ENCODE data around the gene ARL3.
"Not testable (repeated sequence)": the region's sequence is repeated elsewhere in the genome, so short reads cannot be mapped to it uniquely, and the experiment has no call there.

The ARL3 gene, protein sequence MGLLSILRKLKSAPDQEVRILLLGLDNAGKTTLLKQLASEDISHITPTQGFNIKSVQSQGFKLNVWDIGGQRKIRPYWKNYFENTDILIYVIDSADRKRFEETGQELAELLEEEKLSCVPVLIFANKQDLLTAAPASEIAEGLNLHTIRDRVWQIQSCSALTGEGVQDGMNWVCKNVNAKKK

GRCh38 chr10:102713814-102714620 is at the start of gene ARL3:
TSS of gene ARL3 (minus strand) at chr10:102714397. CDS start at chr10:102714275, 122 bp downstream.
- Mint-ChIP-seq H3K27ac (peak within 1 kb of the TSS; percentile 88), H3K4me1 (ENCODE audit: low read depth) (peaks cover 46% of the 10 kb centered on the region), H3K4me3 (peak within 1 kb of the TSS; percentile 91), H3K9me3 (ENCODE audit: low read depth) (no peaks in the 10 kb centered on the region), H3K36me3 (peaks cover 2% of the 10 kb centered on the region), H3K27me3 (no peaks in the 10 kb centered on the region)

GRCh38 chr10:102763037-102763607 is 48.9 kb upstream of the ARL3 start:
- no peak overlapping the region for H3K4me3 Mint-ChIP-seq
- H3K27me3 Mint-ChIP-seq, result no peaks in the 10 kb centered on the region
- H3K4me1 Mint-ChIP-seq (ENCODE audit: low read depth), result peaks cover 44% of the 10 kb centered on the region
- no peak overlapping the region for H3K27ac Mint-ChIP-seq
- no peaks in the 10 kb centered on the region for H3K9me3 Mint-ChIP-seq (ENCODE audit: low read depth)
- peaks cover 15% of the 10 kb centered on the region for H3K36me3 Mint-ChIP-seq

- H3K4me1 Mint-ChIP-seq (ENCODE audit: low read depth), result peaks cover 39% of the 10 kb centered on the region
- no peaks in the 10 kb centered on the region for H3K27me3 Mint-ChIP-seq
- no peak overlapping the region for H3K27ac Mint-ChIP-seq
- H3K9me3 Mint-ChIP-seq (ENCODE audit: low read depth), result no peaks in the 10 kb centered on the region
- peaks cover 15% of the 10 kb centered on the region for H3K36me3 Mint-ChIP-seq
- H3K4me3 Mint-ChIP-seq, result no peak overlapping the region
Observed at GRCh38 chr10:102762401-102763015, 48.3 kb upstream of the ARL3 start.

DNA sequence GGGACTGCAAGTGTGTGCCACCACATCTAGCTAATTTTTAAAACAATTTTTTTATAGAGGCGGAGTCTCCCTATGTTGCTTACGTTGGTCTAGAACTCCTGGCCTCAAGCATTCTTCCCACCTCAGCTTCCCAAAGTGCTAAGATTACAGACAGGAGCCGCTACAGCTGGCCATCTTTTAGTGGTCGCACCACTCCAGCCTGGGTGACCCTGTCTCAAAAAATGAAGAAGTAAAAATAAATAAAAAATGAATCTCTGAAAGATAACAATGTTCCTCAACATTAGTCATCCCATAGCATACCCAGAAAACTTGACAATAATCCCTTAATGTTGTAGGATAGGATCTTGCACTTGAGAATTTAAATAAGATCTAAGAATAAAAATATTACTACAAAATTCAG is 47.8 kb upstream of the ARL3 start:
- Mint-ChIP-seq H3K27ac (no peak overlapping the region), H3K9me3 (ENCODE audit: low read depth) (no peaks in the 10 kb centered on the region), H3K27me3 (no peaks in the 10 kb centered on the region), H3K4me1 (ENCODE audit: low read depth) (peaks cover 38% of the 10 kb centered on the region), H3K36me3 (peaks cover 15% of the 10 kb centered on the region), H3K4me3 (no peak overlapping the region)

DNA sequence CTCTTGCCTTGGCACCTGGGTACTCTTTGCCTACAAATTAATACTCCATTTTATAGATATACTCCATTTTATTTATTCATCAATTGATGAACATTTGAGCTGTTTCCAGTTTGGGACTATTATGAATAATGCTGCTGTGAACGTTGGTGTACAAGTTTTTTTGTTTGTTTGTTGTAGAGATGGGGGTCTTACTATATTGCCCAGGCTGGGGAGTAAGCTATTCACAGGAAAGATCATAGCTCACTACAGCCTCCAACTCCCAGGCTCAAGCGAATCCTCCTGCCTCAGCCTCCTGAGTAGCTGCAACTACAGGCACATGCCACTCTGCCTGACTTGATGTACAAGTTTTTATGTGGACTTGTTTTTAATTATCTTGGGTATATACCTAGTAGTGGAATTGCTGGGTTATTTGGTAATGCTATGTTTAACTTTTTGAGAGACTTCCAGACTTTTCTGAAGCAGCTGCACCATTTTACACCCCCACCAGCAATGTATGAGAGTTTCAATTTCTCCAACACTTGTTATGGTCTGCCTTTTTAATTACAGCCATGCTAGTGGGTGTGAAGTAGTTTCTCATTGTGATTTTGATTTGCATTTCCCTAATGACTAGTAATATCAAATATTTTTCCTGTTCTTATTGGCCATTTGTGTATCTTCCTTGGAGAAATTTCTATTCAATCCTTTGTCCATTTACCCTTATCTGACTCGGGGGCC is 45.5 kb upstream of the ARL3 start:
- H3K4me1 Mint-ChIP-seq (ENCODE audit: low read depth), result peaks cover 28% of the 10 kb centered on the region
- no peak overlapping the region for H3K27ac Mint-ChIP-seq
- peaks cover 10% of the 10 kb centered on the region for H3K36me3 Mint-ChIP-seq
- no peaks in the 10 kb centered on the region for H3K9me3 Mint-ChIP-seq (ENCODE audit: low read depth)
- H3K4me3 Mint-ChIP-seq, result no peak overlapping the region
- no peaks in the 10 kb centered on the region for H3K27me3 Mint-ChIP-seq

GRCh38 chr10:102758933-102759262 is 44.7 kb upstream of the ARL3 start:
- peaks cover 24% of the 10 kb centered on the region for H3K4me1 Mint-ChIP-seq (ENCODE audit: low read depth)
- H3K4me3 Mint-ChIP-seq; H3K9me3 Mint-ChIP-seq (ENCODE audit: low read depth); H3K27me3 Mint-ChIP-seq; H3K27ac Mint-ChIP-seq; H3K36me3 Mint-ChIP-seq: not testable (repeated sequence)

- Mint-ChIP-seq H3K4me3 (no peak overlapping the region), H3K27ac (peak overlapping the region; percentile 51), H3K27me3 (no peaks in the 10 kb centered on the region), H3K36me3 (peaks cover 10% of the 10 kb centered on the region), H3K9me3 (ENCODE audit: low read depth) (no peaks in the 10 kb centered on the region), H3K4me1 (ENCODE audit: low read depth) (peaks cover 29% of the 10 kb centered on the region)
Observed at GRCh38 chr10:102758240-102758932, 44.2 kb upstream of the ARL3 start.

DNA sequence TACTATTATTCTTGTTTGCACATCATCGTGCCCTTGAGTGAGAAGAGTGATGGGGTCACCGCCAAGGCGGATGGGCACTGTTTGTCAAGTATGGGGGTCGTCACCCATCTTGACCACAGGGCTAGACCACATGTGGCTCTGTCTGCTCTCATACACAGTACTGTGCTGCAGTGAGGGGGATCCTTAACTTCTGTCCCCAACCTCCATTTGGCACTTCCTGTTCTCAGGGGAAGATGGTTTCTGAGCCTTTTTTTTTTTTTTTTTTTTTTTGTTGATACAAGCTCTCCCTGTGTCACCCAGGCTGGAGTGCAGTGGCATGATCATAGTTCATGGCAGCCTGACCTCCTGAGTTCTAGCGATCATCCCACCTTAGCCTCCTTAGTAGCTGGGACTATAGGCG is 43.1 kb upstream of the ARL3 start:
- peaks cover 38% of the 10 kb centered on the region for H3K4me1 Mint-ChIP-seq (ENCODE audit: low read depth)
- peaks cover 8% of the 10 kb centered on the region for H3K36me3 Mint-ChIP-seq
- H3K27ac Mint-ChIP-seq, result no peak overlapping the region
- H3K27me3 Mint-ChIP-seq, result no peaks in the 10 kb centered on the region
- H3K9me3 Mint-ChIP-seq (ENCODE audit: low read depth), result no peaks in the 10 kb centered on the region
- H3K4me3 Mint-ChIP-seq, result no peak overlapping the region

DNA sequence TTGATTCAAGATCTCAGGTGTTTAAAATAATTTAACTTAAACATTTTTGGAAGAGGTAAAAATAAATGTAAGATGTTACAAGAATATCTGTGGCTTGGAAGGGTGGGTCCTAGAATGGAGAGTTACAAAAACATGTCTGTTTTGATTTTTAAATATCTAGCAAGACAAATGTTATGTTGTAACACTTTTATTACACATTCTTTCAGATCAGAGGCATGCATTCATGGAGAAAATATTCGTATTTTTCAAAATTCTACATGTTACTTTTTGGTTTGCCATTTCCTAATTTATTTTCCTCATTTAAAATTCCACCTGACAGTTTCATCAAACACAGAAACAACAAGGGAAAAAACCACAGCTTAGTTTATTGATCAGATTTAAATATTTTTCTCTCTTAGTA is 39.5 kb upstream of the ARL3 start:
- Mint-ChIP-seq H3K27me3 (no peaks in the 10 kb centered on the region), H3K4me1 (ENCODE audit: low read depth) (peaks cover 46% of the 10 kb centered on the region), H3K27ac (peak overlapping the region; percentile 36), H3K4me3 (no peak overlapping the region), H3K36me3 (peaks cover 3% of the 10 kb centered on the region), H3K9me3 (ENCODE audit: low read depth) (no peaks in the 10 kb centered on the region)

DNA sequence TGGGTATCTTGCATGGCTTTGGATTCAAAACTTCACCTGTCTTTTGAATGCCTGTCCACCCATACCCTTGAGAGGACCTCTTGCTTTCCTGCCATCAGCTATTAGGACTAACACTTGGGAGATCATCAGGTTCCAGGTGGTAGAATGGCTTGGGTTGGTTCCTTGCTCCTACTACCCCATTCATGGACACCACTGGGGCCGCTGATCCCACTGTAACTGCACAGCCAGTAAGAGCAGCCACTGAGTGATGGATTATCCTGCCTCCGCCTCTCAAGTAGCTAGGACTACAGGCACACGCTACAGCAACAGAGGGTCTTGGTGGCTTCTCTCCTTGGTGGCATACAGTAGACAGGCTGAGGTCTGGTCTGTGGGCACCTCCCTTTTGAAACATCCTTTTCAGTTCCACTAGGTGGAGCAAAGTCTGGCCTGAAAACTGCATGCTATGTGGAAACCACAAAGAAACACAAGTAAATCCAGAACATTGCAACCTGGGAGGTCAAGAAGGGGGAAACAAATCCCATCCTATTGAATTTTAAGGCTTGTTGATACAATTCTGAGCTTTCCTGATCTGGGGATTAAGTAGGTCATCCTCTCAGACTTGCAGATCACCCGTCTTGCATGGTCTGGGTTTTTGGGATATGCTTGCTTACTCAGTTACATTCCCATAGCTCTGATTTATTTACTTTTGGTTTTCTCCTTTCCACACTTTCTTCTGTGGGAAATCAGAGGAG is 38.9 kb upstream of the ARL3 start:
- H3K4me1 Mint-ChIP-seq (ENCODE audit: low read depth), result peaks cover 46% of the 10 kb centered on the region
- H3K9me3 Mint-ChIP-seq (ENCODE audit: low read depth), result no peaks in the 10 kb centered on the region
- H3K27me3 Mint-ChIP-seq, result no peaks in the 10 kb centered on the region
- H3K36me3 Mint-ChIP-seq, result peaks cover 3% of the 10 kb centered on the region
- peak overlapping the region; percentile 36 for H3K27ac Mint-ChIP-seq
- H3K4me3 Mint-ChIP-seq, result no peak overlapping the region

DNA sequence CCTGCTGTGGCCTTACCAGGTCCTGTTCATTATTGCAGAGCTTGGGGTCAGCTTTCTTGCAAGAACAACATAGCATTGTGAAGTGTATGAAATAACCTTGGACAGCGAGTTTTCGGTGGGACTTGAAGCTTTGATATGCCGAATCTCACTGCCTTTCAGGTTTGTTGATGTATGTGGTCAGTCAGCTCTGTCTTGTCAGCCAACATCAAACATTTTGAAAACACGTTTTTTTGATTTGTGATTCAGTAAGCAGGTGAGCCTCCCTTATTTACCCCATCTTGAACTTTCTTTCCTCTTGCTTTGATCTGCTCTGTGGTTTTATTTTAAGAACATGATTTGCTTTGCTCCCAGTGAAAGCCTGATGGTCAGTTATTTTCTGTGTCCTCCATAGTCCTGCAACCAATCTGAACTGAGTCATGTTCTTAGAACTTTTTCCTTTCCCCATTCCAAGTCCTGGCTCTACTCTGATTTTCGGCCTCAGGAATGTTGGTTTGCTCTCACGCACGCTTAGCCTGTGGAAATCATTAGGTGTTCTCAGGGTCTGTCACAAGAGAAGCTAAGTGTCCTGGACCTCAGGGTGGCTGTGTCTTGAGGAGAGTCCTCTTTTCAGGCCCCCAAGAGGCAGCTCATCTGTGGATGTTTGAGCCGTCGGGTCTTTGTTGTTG is 38.2 kb upstream of the ARL3 start:
- peak overlapping the region; percentile 46 for H3K27ac Mint-ChIP-seq

DNA sequence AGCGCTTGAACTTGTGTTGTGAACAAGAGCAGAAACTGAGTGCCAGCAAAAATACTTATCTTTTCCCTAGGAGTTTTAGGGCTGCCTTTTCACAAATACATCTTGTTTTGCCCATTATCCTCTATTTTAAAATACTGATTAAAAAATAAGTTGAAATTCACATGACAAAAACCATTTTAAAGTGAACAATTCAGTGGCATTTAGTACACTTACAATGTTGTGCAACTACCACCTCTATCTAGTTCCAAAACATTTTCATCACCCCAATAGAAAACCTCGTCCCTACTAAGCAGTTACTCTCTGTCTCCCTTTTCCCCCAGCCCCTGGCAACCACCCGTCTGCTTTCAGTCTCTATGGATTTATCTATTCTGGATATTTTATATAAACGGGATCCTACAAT is 31.0 kb upstream of the ARL3 start:
- Mint-ChIP-seq H3K4me1 (ENCODE audit: low read depth) (peaks cover 51% of the 10 kb centered on the region), H3K27me3 (no peaks in the 10 kb centered on the region), H3K9me3 (ENCODE audit: low read depth) (no peaks in the 10 kb centered on the region), H3K4me3 (peak overlapping the region; percentile 97), H3K27ac (peak overlapping the region; percentile 37), H3K36me3 (peaks cover 3% of the 10 kb centered on the region)

More for the DNA sequence above, 38.2 kb upstream of the ARL3 start:
- H3K36me3 Mint-ChIP-seq, result peaks cover 3% of the 10 kb centered on the region
- H3K4me1 Mint-ChIP-seq (ENCODE audit: low read depth), result peaks cover 46% of the 10 kb centered on the region
- no peaks in the 10 kb centered on the region for H3K9me3 Mint-ChIP-seq (ENCODE audit: low read depth)
- no peaks in the 10 kb centered on the region for H3K27me3 Mint-ChIP-seq
- peak overlapping the region; percentile 42 for H3K4me3 Mint-ChIP-seq

DNA sequence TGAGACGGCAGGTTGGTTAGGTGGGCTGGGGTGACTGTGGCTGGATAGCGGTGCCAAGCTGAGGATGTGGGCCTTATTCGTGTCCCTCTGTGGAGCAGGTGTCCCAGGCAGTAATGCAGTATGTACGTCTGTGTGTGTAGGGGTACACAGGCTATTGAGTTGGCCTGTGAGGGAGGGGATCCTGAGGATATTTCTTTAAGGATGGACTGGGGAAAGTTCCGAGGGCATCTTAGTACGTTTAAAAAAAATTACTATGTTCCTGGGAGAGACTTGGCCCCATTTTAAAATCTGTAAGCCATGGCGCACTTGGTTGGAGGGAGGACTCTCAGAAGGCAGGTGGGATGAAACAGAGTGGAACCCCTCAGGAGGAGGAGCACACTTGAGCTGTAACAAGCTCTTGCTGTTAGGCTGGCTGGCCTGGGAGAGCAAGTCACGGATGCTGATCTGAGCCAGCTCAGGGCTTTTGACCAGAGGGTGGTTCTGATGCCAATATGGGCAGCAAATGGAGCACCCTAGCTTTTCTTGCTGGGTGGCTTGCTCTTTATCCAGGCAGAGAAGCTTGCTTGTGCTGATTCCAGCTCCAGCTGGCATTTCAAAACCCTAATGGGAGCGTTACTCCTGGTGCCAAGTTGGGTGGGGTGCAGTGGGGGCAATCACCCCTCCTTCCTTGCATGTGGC is 30.3 kb upstream of the ARL3 start:
- no peaks in the 10 kb centered on the region for H3K27me3 Mint-ChIP-seq
- H3K36me3 Mint-ChIP-seq, result peaks cover 3% of the 10 kb centered on the region
- peaks cover 51% of the 10 kb centered on the region for H3K4me1 Mint-ChIP-seq (ENCODE audit: low read depth)
- H3K4me3 Mint-ChIP-seq, result peak overlapping the region; percentile 97
- peak overlapping the region; percentile 93 for H3K27ac Mint-ChIP-seq
- H3K9me3 Mint-ChIP-seq (ENCODE audit: low read depth), result no peaks in the 10 kb centered on the region

Data from activated naive CD8-positive, alpha-beta T cell (primary cell).